ENCODE results near the gene NVL.
A peak's percentile ranks its signal among the peaks of the same experiment; 100 is the strongest.
"Not testable (repeated sequence)": the region's sequence is repeated elsewhere in the genome, so short reads cannot be mapped to it uniquely, and the experiment has no call there.

Gene NVL

GRCh38 chr1:224329842-224330753 lies at the start of gene NVL:
NVL (minus strand) TSS chr1:224330172; CDS start chr1:224330127, 45 bp downstream.
- DNase-seq (ENCODE audit: low spot score), result peak; percentile 89

GRCh38 chr1:224378855-224379631 lies 49.1 kb upstream of the NVL start:
- no peak for DNase-seq (ENCODE audit: low spot score)

- no peak for DNase-seq (ENCODE audit: low spot score)
These were observed 47.7 kb upstream of the NVL start for GRCh38 chr1:224377676-224378006.

GRCh38 chr1:224375059-224375458 lies 45.1 kb upstream of the NVL start:
- DNase-seq (ENCODE audit: low spot score), result no peak

GRCh38 chr1:224373008-224373590 lies 43.1 kb upstream of the NVL start:
- DNase-seq (ENCODE audit: low spot score), result peak; percentile 52

GRCh38 chr1:224368409-224368808 lies 38.4 kb upstream of the NVL start:
- DNase-seq (ENCODE audit: low spot score), result no peak

- no peak for DNase-seq (ENCODE audit: low spot score)
These were observed 29.2 kb upstream of the NVL start for GRCh38 chr1:224359207-224359606.

GRCh38 chr1:224358237-224358636 lies 28.3 kb upstream of the NVL start:
- no peak for DNase-seq (ENCODE audit: low spot score)

- DNase-seq (ENCODE audit: low spot score), result no peak
These were observed 27.7 kb upstream of the NVL start for GRCh38 chr1:224357626-224358124.

- DNase-seq (ENCODE audit: low spot score), result peak; percentile 96
These were observed 27.0 kb upstream of the NVL start, which contains the start of gene CNIH4 for GRCh38 chr1:224356685-224357625. CNIH4 (plus strand) TSS chr1:224356879; CDS start chr1:224356925, 46 bp downstream.

- no peak for DNase-seq (ENCODE audit: low spot score)
These were observed 24.3 kb upstream of the NVL start for GRCh38 chr1:224353975-224354925.

- not testable (repeated sequence) for DNase-seq (ENCODE audit: low spot score)
These were observed 22.6 kb upstream of the NVL start for GRCh38 chr1:224352436-224353085.

GRCh38 chr1:224349716-224350115 lies 19.7 kb upstream of the NVL start:
- DNase-seq (ENCODE audit: low spot score), result not testable (repeated sequence)

- DNase-seq (ENCODE audit: low spot score), result no peak
These were observed 18.2 kb upstream of the NVL start for GRCh38 chr1:224348137-224348536.

- DNase-seq (ENCODE audit: low spot score), result no peak
These were observed 13.7 kb upstream of the NVL start for GRCh38 chr1:224343679-224344078.

- DNase-seq (ENCODE audit: low spot score), result not testable (repeated sequence)
These were observed 10.7 kb upstream of the NVL start for GRCh38 chr1:224340453-224341384.

- no peak for DNase-seq (ENCODE audit: low spot score)
These were observed 9.6 kb upstream of the NVL start for GRCh38 chr1:224339442-224340033.

Data from putamen (tissue), 1 donor.